ENCODE results near the gene GALNT10. TPM values are rescaled to one million over a fixed set of nuclear protein-coding genes. Genes with fewer than 3 reads are reported as not detected.

GALNT10 gene
- total RNA-seq, 1 experiment from 2014 or later: 68.2 TPM

- H3K4me1 Mint-ChIP-seq (ENCODE audit: low read depth, unreplicated experiment): no peaks in the 10 kb centered on the region
- BruUV-seq (replicated peaks): no TSS peak
- peaks cover 4% of the 10 kb centered on the region for H3K36me3 Mint-ChIP-seq (ENCODE audit: insufficient read depth, unreplicated experiment)
- H3K4me3 Mint-ChIP-seq (ENCODE audit: low read depth, unreplicated experiment): no peak overlapping the region
- TF ChIP-seq, protein P1, sequence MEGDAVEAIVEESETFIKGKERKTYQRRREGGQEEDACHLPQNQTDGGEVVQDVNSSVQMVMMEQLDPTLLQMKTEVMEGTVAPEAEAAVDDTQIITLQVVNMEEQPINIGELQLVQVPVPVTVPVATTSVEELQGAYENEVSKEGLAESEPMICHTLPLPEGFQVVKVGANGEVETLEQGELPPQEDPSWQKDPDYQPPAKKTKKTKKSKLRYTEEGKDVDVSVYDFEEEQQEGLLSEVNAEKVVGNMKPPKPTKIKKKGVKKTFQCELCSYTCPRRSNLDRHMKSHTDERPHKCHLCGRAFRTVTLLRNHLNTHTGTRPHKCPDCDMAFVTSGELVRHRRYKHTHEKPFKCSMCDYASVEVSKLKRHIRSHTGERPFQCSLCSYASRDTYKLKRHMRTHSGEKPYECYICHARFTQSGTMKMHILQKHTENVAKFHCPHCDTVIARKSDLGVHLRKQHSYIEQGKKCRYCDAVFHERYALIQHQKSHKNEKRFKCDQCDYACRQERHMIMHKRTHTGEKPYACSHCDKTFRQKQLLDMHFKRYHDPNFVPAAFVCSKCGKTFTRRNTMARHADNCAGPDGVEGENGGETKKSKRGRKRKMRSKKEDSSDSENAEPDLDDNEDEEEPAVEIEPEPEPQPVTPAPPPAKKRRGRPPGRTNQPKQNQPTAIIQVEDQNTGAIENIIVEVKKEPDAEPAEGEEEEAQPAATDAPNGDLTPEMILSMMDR (IDR thresholded peaks at IDR 0.05; ENCODE audit: unreplicated experiment): no peak
- DNase-seq: no peak
- CTCF ChIA-PET: interaction anchor here (2.1 kb wide), 1 partner anchor 388 kb away, joined by 7 read pairs; no protein-coding TSS in a partner anchor
- H3K9me3 Mint-ChIP-seq (ENCODE audit: low read depth, unreplicated experiment): no peaks in the 10 kb centered on the region
- intact Hi-C loops (cut with micrococcal nuclease; ENCODE audit: unreplicated experiment): loop anchor here (10.0 kb wide), 1 partner anchor 485 kb away; no protein-coding TSS in a partner anchor
- H3K27me3 Mint-ChIP-seq (ENCODE audit: unreplicated experiment): no peaks in the 10 kb centered on the region
- H3K27ac Mint-ChIP-seq (ENCODE audit: unreplicated experiment): no peak overlapping the region
Observed at GRCh38 chr5:154460172-154460571, 269.6 kb downstream of the GALNT10 start.

- CTCF ChIA-PET: interaction anchor here (1.0 to 2.1 kb wide), 2 partner anchors 59 to 389 kb away, joined by 4 to 7 read pairs; no protein-coding TSS in a partner anchor
- intact Hi-C loops (cut with micrococcal nuclease; ENCODE audit: unreplicated experiment): loop anchor here (10.0 kb wide), 1 partner anchor 487 kb away; no protein-coding TSS in a partner anchor
- H3K9me3 Mint-ChIP-seq (ENCODE audit: low read depth, unreplicated experiment): no peaks in the 10 kb centered on the region
- H3K27ac Mint-ChIP-seq (ENCODE audit: unreplicated experiment): no peak overlapping the region
- H3K4me3 Mint-ChIP-seq (ENCODE audit: low read depth, unreplicated experiment): no peak overlapping the region
- no peaks in the 10 kb centered on the region for H3K36me3 Mint-ChIP-seq (ENCODE audit: insufficient read depth, unreplicated experiment)
- peaks cover 4% of the 10 kb centered on the region for H3K27me3 Mint-ChIP-seq (ENCODE audit: unreplicated experiment)
- no peaks in the 10 kb centered on the region for H3K4me1 Mint-ChIP-seq (ENCODE audit: low read depth, unreplicated experiment)
- BruUV-seq (replicated peaks): no TSS peak
- TF ChIP-seq, protein P1 (IDR thresholded peaks at IDR 0.05; ENCODE audit: unreplicated experiment): no peak
- DNase-seq: no peak
Observed at GRCh38 chr5:154461531-154461930, 271.0 kb downstream of the GALNT10 start.

- TF ChIP-seq, protein P1 (IDR thresholded peaks at IDR 0.05; ENCODE audit: unreplicated experiment): no peak
- DNase-seq: no peak
- Mint-ChIP-seq H3K36me3 (ENCODE audit: insufficient read depth, unreplicated experiment) (no peaks in the 10 kb centered on the region), H3K4me1 (ENCODE audit: low read depth, unreplicated experiment) (no peaks in the 10 kb centered on the region), H3K9me3 (ENCODE audit: low read depth, unreplicated experiment) (no peaks in the 10 kb centered on the region), H3K27me3 (ENCODE audit: unreplicated experiment) (peaks cover 18% of the 10 kb centered on the region), H3K4me3 (ENCODE audit: low read depth, unreplicated experiment) (no peak overlapping the region), H3K27ac (ENCODE audit: unreplicated experiment) (no peak overlapping the region)
- intact Hi-C loops (cut with micrococcal nuclease; ENCODE audit: unreplicated experiment): loop anchor here (10.0 kb wide), 1 partner anchor 490 kb away; no protein-coding TSS in a partner anchor
- BruUV-seq (replicated peaks): no TSS peak
- CTCF ChIA-PET: interaction anchor here (0.6 kb wide), 1 partner anchor 21 kb away, joined by 3 read pairs; no protein-coding TSS in a partner anchor
Observed at GRCh38 chr5:154464438-154464837, 273.9 kb downstream of the GALNT10 start.

DNA sequence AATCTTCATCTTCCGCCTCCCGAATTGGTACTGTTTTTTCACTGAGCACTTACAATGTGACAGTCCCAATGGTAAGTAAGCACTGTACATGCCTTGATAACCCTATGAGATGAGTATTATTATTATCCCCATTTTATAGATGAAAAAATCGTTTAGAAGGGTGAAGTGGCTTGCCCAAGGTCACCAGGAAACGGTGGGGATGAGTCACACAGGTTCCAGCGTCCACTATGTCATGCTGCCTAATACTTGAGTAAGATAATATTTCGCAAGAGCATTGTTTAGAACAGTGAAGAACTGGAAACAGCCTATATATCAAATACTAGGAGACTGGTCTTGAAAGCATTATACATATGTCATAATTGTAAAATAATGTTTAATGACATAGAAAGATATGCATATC is 274.6 kb downstream of the GALNT10 start:
- no TSS peak for BruUV-seq (replicated peaks)
- intact Hi-C loops (cut with micrococcal nuclease; ENCODE audit: unreplicated experiment): loop anchor here (10.0 kb wide), 1 partner anchor 490 kb away; no protein-coding TSS in a partner anchor
- CTCF ChIA-PET: interaction anchor here (0.6 kb wide), 1 partner anchor 20 kb away, joined by 3 read pairs; no protein-coding TSS in a partner anchor
- peak; percentile 33 for DNase-seq
- Mint-ChIP-seq H3K27ac (ENCODE audit: unreplicated experiment) (no peak overlapping the region), H3K9me3 (ENCODE audit: low read depth, unreplicated experiment) (no peaks in the 10 kb centered on the region), H3K4me3 (ENCODE audit: low read depth, unreplicated experiment) (no peak overlapping the region), H3K27me3 (ENCODE audit: unreplicated experiment) (peaks cover 26% of the 10 kb centered on the region), H3K36me3 (ENCODE audit: insufficient read depth, unreplicated experiment) (no peaks in the 10 kb centered on the region), H3K4me1 (ENCODE audit: low read depth, unreplicated experiment) (no peaks in the 10 kb centered on the region)
- TF ChIP-seq, protein P1 (IDR thresholded peaks at IDR 0.05; ENCODE audit: unreplicated experiment): no peak
